Fibroblast of lung (primary cell): ENCODE data around the gene ALS2. TPM values are rescaled to one million over a fixed set of nuclear protein-coding genes. Genes with fewer than 3 reads are reported as not detected.

Experiments
- DNase-seq, 2 donors: peaks; one replicate each; pipeline versions ENCODE4 v3.0.0 to v3.0.0-alpha.2; 2010; ENCODE audit warnings: low read depth in 2 of 2
- H2AFZ ChIP-seq: 2 replicates; pipeline ENCODE4 v1.5.1; 2012; ENCODE audit warnings: low read length, control low read depth, inconsistent platforms
- H3K27ac ChIP-seq: 2 replicates; pipeline ENCODE4 v1.5.1; 2011; ENCODE audit warnings: low read length, control low read depth; ENCODE audit not compliant: insufficient read depth
- H3K27me3 ChIP-seq: 2 replicates; pipeline ENCODE4 v1.5.1; 2011; ENCODE audit warnings: mild to moderate bottlenecking, low read length; ENCODE audit not compliant: control insufficient read depth, insufficient read depth
- H3K36me3 ChIP-seq: 2 replicates; pipeline ENCODE4 v1.5.1; 2011; ENCODE audit warnings: low read length; ENCODE audit not compliant: control insufficient read depth, insufficient read depth
- H3K4me1 ChIP-seq: 2 replicates; pipeline ENCODE4 v1.5.1; 2011; ENCODE audit warnings: low read length; ENCODE audit not compliant: control insufficient read depth, insufficient read depth; ENCODE audit errors: extremely low read depth
- H3K4me2 ChIP-seq: 2 replicates; pipeline ENCODE4 v1.5.1; 2011; ENCODE audit warnings: low read length, control low read depth; ENCODE audit not compliant: insufficient read depth; ENCODE audit errors: extremely low read depth
- H3K4me3 ChIP-seq, 4 experiments: fragments of 200-600 bp in 1 of 4; sonication (generic) in 1 of 4; replicated peaks in 1 of 4; 2 replicates each; pipeline ENCODE4 v1.5.1; 2011 to 2016; ENCODE audit warnings: low read length in 4 of 4, low read depth in 3 of 4, mild to moderate bottlenecking in 3 of 4, control low read depth in 2 of 4, inconsistent platforms in 1 of 4, mixed read lengths in 1 of 4; ENCODE audit not compliant: insufficient read depth in 1 of 4; ENCODE audit errors: control extremely low read depth in 1 of 4
- H3K79me2 ChIP-seq: 2 replicates; pipeline ENCODE4 v1.5.1; 2012; ENCODE audit warnings: mild to moderate bottlenecking, low read length, inconsistent platforms; ENCODE audit not compliant: control insufficient read depth, insufficient read depth
- H3K9ac ChIP-seq: 2 replicates; pipeline ENCODE4 v1.5.1; 2011; ENCODE audit warnings: mild to moderate bottlenecking, low read length, control low read depth; ENCODE audit not compliant: insufficient read depth
- H3K9me3 ChIP-seq: 2 replicates; pipeline ENCODE4 v1.5.1; 2012; ENCODE audit warnings: low read depth, low read length; ENCODE audit not compliant: control insufficient read depth, insufficient read depth
- H4K20me1 ChIP-seq: 2 replicates; pipeline ENCODE4 v1.5.1; 2011; ENCODE audit warnings: low read length; ENCODE audit not compliant: control insufficient read depth, insufficient read depth; ENCODE audit errors: extremely low read depth
- CTCF ChIP-seq, 2 donors: IDR thresholded peaks in 1 of 2; conservative IDR thresholded peaks in 1 of 2; 1 replicate in 1 of 2; 2 replicates in 1 of 2; pipeline ENCODE4 v1.5.1; 2011 to 2012; ENCODE audit warnings: low read length in 2 of 2, control low read depth in 1 of 2, inconsistent platforms in 1 of 2, low read depth in 1 of 2, mild to moderate bottlenecking in 1 of 2
- EZH2 ChIP-seq: IDR thresholded peaks from 2 replicates; pipeline ENCODE4 v1.5.1; 2012; ENCODE audit warnings: low read length, control low read depth, mild to moderate bottlenecking; ENCODE audit errors: missing control alignments
- polyA plus RNA-seq, 2 donors: library from polyadenylated mRNA; depleted of rRNA in 1 of 2; stranded (reverse) in 1 of 2; unstranded in 1 of 2; fragments of >200 nt; gene quantifications; 2 replicates each; pipeline ENCODE4 v1.2.1, GENCODE V29; 2011 to 2012; ENCODE audit warnings: missing spikeins in 1 of 2
- total RNA-seq: library from RNA; depleted of rRNA; stranded (reverse); fragments of >200 nt; gene quantifications from 2 replicates; pipeline ENCODE4 v1.2.1, GENCODE V29; 2014

The ALS2 gene
- total and polyA plus RNA-seq, 2 donors (not counting 1 experiment from before 2014, with no cell fraction given): 21.8 to 30.9 TPM

GRCh38 chr2:201809633-201810032, 28.9 kb upstream of the ALS2 start:
- no peaks in the 10 kb centered on the region for H3K9me3 ChIP-seq
- no peaks in the 10 kb centered on the region for H3K36me3 ChIP-seq
- H3K79me2 ChIP-seq: no peaks in the 10 kb centered on the region
- H3K27me3 ChIP-seq: no peaks in the 10 kb centered on the region
- TF ChIP-seq CTCF (conservative IDR thresholded peaks at IDR 0.05 in 1 of 2, IDR thresholded peaks at IDR 0.05 in 1 of 2; ENCODE audit: low read depth in 1 of 2, low read length in 2 of 2) (no peak), EZH2 (no peak)
- no peak overlapping the region for H3K4me3 ChIP-seq
- H3K9ac ChIP-seq: no peak overlapping the region
- no peak overlapping the region for H2AFZ ChIP-seq
- no peaks in the 10 kb centered on the region for H4K20me1 ChIP-seq
- H3K4me1 ChIP-seq: peaks cover 9% of the 10 kb centered on the region
- H3K4me2 ChIP-seq: no peak overlapping the region
- no peak overlapping the region for H3K27ac ChIP-seq
- no peak for DNase-seq

- Histone ChIP-seq H3K4me1 (peaks cover 9% of the 10 kb centered on the region), H3K79me2 (no peaks in the 10 kb centered on the region), H4K20me1 (no peaks in the 10 kb centered on the region), H3K9ac (no peak overlapping the region), H3K4me3 (peak overlapping the region in 3 of 4 experiments; percentile 4 to 45 (median 6)), H2AFZ (no peak overlapping the region), H3K4me2 (peak overlapping the region; percentile 87), H3K9me3 (no peaks in the 10 kb centered on the region), H3K27ac (peak overlapping the region; percentile 66), H3K36me3 (no peaks in the 10 kb centered on the region), H3K27me3 (no peaks in the 10 kb centered on the region)
- DNase-seq: no peak
- TF ChIP-seq EZH2: no peak
Measured at GRCh38 chr2:201808027-201808426, 27.3 kb upstream of the ALS2 start.

GRCh38 chr2:201807452-201807999, 26.8 kb upstream of the ALS2 start:
- Histone ChIP-seq H3K4me2 (peak overlapping the region; percentile 87), H3K27me3 (no peaks in the 10 kb centered on the region), H3K9me3 (no peaks in the 10 kb centered on the region), H3K9ac (no peak overlapping the region), H2AFZ (peak overlapping the region; percentile 53), H3K36me3 (no peaks in the 10 kb centered on the region), H3K27ac (peak overlapping the region; percentile 66), H3K4me3 (peak overlapping the region; percentile 4 to 45 (median 12)), H3K4me1 (peaks cover 9% of the 10 kb centered on the region), H3K79me2 (no peaks in the 10 kb centered on the region), H4K20me1 (no peaks in the 10 kb centered on the region)
- peak; percentile 74 to 85 for DNase-seq
- TF ChIP-seq EZH2: no peak
- TF ChIP-seq CTCF (conservative IDR thresholded peaks at IDR 0.05 in 1 of 2, IDR thresholded peaks at IDR 0.05 in 1 of 2; ENCODE audit: low read depth in 1 of 2, low read length in 2 of 2): no peak
